Suprapubic skin (tissue), 4 donors: ENCODE measurements around the gene SCAMP3. TPM values are rescaled to one million over a fixed set of nuclear protein-coding genes. Genes with fewer than 3 reads are reported as not detected.
"Not testable (repeated sequence)": the region's sequence is repeated elsewhere in the genome, so short reads cannot be mapped to it uniquely, and the experiment has no call there.

ENCODE experiments used
- DNase-seq, 2 donors: peaks; one replicate each; pipeline ENCODE4 v3.0.0-alpha.2; 2019; ENCODE audit warnings: low spot score in 2 of 2
- H3K27ac ChIP-seq: fragments of 200-600 bp; sonication (generic); one replicate; pipeline ENCODE4 v1.5.1; 2019
- H3K27me3 ChIP-seq: fragments of 200-600 bp; sonication (generic); one replicate; pipeline ENCODE4 v1.5.1; 2019
- H3K36me3 ChIP-seq: fragments of 200-600 bp; sonication (generic); one replicate; pipeline ENCODE4 v1.5.1; 2019
- H3K4me1 ChIP-seq: fragments of 200-600 bp; sonication (generic); one replicate; pipeline ENCODE4 v1.5.1; 2019
- H3K4me3 ChIP-seq: fragments of 200-600 bp; sonication (generic); one replicate; pipeline ENCODE4 v1.5.1; 2019; ENCODE audit warnings: mild to moderate bottlenecking
- H3K9me3 ChIP-seq: fragments of 200-600 bp; sonication (generic); one replicate; pipeline ENCODE4 v1.5.1; 2019
- CTCF ChIP-seq, 2 donors: fragments of 200-600 bp in 1 of 2; fragments of 450-650 bp in 1 of 2; sonication (generic) in 1 of 2; IDR thresholded peaks; one replicate each; pipeline ENCODE4 v1.5.1; 2016 to 2019; ENCODE audit warnings: antibody characterized with exemption in 2 of 2, mild to moderate bottlenecking in 1 of 2, moderate library complexity in 1 of 2
- EP300 ChIP-seq: sonication (generic); formaldehyde crosslinking; IDR thresholded peaks from one replicate; pipeline ENCODE4 v1.6.1; 2017; ENCODE audit warnings: antibody characterized with exemption
- POLR2A ChIP-seq, 2 donors: fragments of 450-650 bp; IDR thresholded peaks; one replicate each; pipeline ENCODE4 v1.6.1; 2017; ENCODE audit warnings: antibody characterized with exemption in 2 of 2, mild to moderate bottlenecking in 2 of 2, moderate library complexity in 2 of 2
- POLR2AphosphoS5 ChIP-seq, 3 donors: sonication (generic); formaldehyde crosslinking; IDR thresholded peaks; one replicate each; pipeline ENCODE4 v1.6.1; 2017; ENCODE audit warnings: antibody characterized with exemption in 3 of 3
- WGBS: methylation state at CpG from one replicate; pipeline ENCODE4 v1.1.5; 2018; 5-methylcytosine and 5-hydroxymethylcytosine counted together
- total RNA-seq, 4 donors: library from RNA; depleted of rRNA; stranded (reverse); fragments of >200 nt; gene quantifications; one replicate each; pipeline ENCODE4 v1.1.0, GENCODE V29; 2016

SCAMP3 gene
- total RNA-seq, 4 donors from 2014 or later: 45.1 to 73.3 (median 67.6) TPM

- no peak overlapping the region for H3K27ac ChIP-seq
- H3K4me1 ChIP-seq: peaks cover 50% of the 10 kb centered on the region
- WGBS: 86% methylated on average over 5 of the region's 5 CpGs
- H3K4me3 ChIP-seq: no peak overlapping the region
- no peak for DNase-seq
- TF ChIP-seq CTCF (IDR thresholded peaks at IDR 0.05): no peak
- no peak for TF ChIP-seq EP300
- TF ChIP-seq POLR2AphosphoS5 (IDR thresholded peaks at IDR 0.05): no peak
- TF ChIP-seq POLR2A (IDR thresholded peaks at IDR 0.05): no peak
- H3K36me3 ChIP-seq: peaks cover 9% of the 10 kb centered on the region
- no peaks in the 10 kb centered on the region for H3K27me3 ChIP-seq
- H3K9me3 ChIP-seq: no peaks in the 10 kb centered on the region
Observed at GRCh38 chr1:155253208-155253607, 9.0 kb downstream of the SCAMP3 start.

- TF ChIP-seq POLR2A (IDR thresholded peaks at IDR 0.05): no peak
- no peak for TF ChIP-seq POLR2AphosphoS5 (IDR thresholded peaks at IDR 0.05)
- no peak for TF ChIP-seq EP300
- TF ChIP-seq CTCF (IDR thresholded peaks at IDR 0.05): no peak
Observed at GRCh38 chr1:155251566-155251965, 10.6 kb downstream of the SCAMP3 start.

GRCh38 chr1:155250633-155251449, 11.3 kb downstream of the SCAMP3 start:
- Histone ChIP-seq H3K4me3 (peak overlapping the region; percentile 42), H3K4me1 (peaks cover 38% of the 10 kb centered on the region), H3K27ac (no peak overlapping the region), H3K9me3 (no peaks in the 10 kb centered on the region), H3K27me3 (no peaks in the 10 kb centered on the region), H3K36me3 (peaks cover 12% of the 10 kb centered on the region)
- peak; percentile 94 to 95 for DNase-seq
- no peak for TF ChIP-seq POLR2AphosphoS5 (IDR thresholded peaks at IDR 0.05)
- no peak for TF ChIP-seq EP300
- TF ChIP-seq POLR2A (IDR thresholded peaks at IDR 0.05): no peak
- TF ChIP-seq CTCF (IDR thresholded peaks at IDR 0.05): peak; percentile 99 to 100
- WGBS: 30% methylated on average over 11 of the region's 23 CpGs

More at GRCh38 chr1:155251566-155251965, 10.6 kb downstream of the SCAMP3 start:
- Histone ChIP-seq H3K27me3 (no peaks in the 10 kb centered on the region), H3K27ac (no peak overlapping the region), H3K9me3 (no peaks in the 10 kb centered on the region), H3K36me3 (peaks cover 12% of the 10 kb centered on the region), H3K4me3 (no peak overlapping the region), H3K4me1 (peaks cover 45% of the 10 kb centered on the region)
- 84% methylated on average over 7 of the region's 7 CpGs for WGBS
- DNase-seq: no peak

- H3K27me3 ChIP-seq: no peaks in the 10 kb centered on the region
- no peaks in the 10 kb centered on the region for H3K9me3 ChIP-seq
- H3K27ac ChIP-seq: no peak overlapping the region
- 50% methylated on average over 16 of the region's 28 CpGs for WGBS
- DNase-seq: no peak
- peak overlapping the region; percentile 42 for H3K4me3 ChIP-seq
- peaks cover 37% of the 10 kb centered on the region for H3K4me1 ChIP-seq
- H3K36me3 ChIP-seq: peaks cover 12% of the 10 kb centered on the region
- TF ChIP-seq POLR2AphosphoS5 (IDR thresholded peaks at IDR 0.05) (no peak), EP300 (no peak), POLR2A (IDR thresholded peaks at IDR 0.05) (no peak), CTCF (IDR thresholded peaks at IDR 0.05) (no peak)
Observed at GRCh38 chr1:155250246-155250632, 11.9 kb downstream of the SCAMP3 start.

GRCh38 chr1:155247667-155248553, 14.2 kb downstream of the SCAMP3 start:
- Histone ChIP-seq H3K4me1 (peaks cover 38% of the 10 kb centered on the region), H3K27me3 (no peaks in the 10 kb centered on the region), H3K36me3 (peaks cover 12% of the 10 kb centered on the region), H3K27ac (no peak overlapping the region), H3K9me3 (no peaks in the 10 kb centered on the region), H3K4me3 (no peak overlapping the region)
- WGBS: 90% methylated on average over 12 of the region's 26 CpGs
- no peak for DNase-seq
- TF ChIP-seq POLR2A (IDR thresholded peaks at IDR 0.05) (no peak), CTCF (IDR thresholded peaks at IDR 0.05) (no peak), POLR2AphosphoS5 (IDR thresholded peaks at IDR 0.05) (no peak), EP300 (no peak)

GRCh38 chr1:155246796-155247195, 15.4 kb downstream of the SCAMP3 start:
- 94% methylated on average over 3 of the region's 3 CpGs for WGBS
- Histone ChIP-seq H3K4me1 (peaks cover 40% of the 10 kb centered on the region), H3K36me3 (peaks cover 12% of the 10 kb centered on the region)
- not testable (repeated sequence) for H3K27me3 ChIP-seq, H3K9me3 ChIP-seq, DNase-seq, H3K4me3 ChIP-seq, H3K27ac ChIP-seq
